Smooth muscle cell (in vitro differentiated cells): ENCODE measurements around the gene SEPTIN10. TPM values are rescaled to one million over a fixed set of nuclear protein-coding genes. Genes with fewer than 3 reads are reported as not detected.

Source experiments
- DNase-seq: peaks from one replicate; lab custom pipeline; 2025; ENCODE audit not compliant: unreplicated experiment; lab: John Stamatoyannopoulos, UW
- H2AFZ ChIP-seq: fragments of 200-600 bp; sonication (generic); 2 replicates; pipeline ENCODE4 v1.6.0; 2016; ENCODE audit warnings: antibody characterized with exemption, low read depth, mild to moderate bottlenecking
- H3F3A ChIP-seq: fragments of 200-600 bp; sonication (generic); 2 replicates; pipeline ENCODE4 v1.6.0; 2017; ENCODE audit warnings: antibody characterized with exemption, low read depth
- H3K27ac ChIP-seq: fragments of 200-600 bp; sonication (generic); 2 replicates; pipeline ENCODE4 v1.5.1; 2016; ENCODE audit warnings: low read depth, mild to moderate bottlenecking
- H3K27me3 ChIP-seq: fragments of 200-600 bp; sonication (generic); 2 replicates; pipeline ENCODE4 v1.6.1; 2016; ENCODE audit warnings: low read depth, mild to moderate bottlenecking
- H3K36me3 ChIP-seq: fragments of 200-600 bp; sonication (generic); 2 replicates; pipeline ENCODE4 v1.5.1; 2016; ENCODE audit warnings: low read depth
- H3K4me1 ChIP-seq: fragments of 200-600 bp; sonication (generic); 2 replicates; pipeline ENCODE4 v1.5.1; 2016; ENCODE audit warnings: low read depth
- H3K4me2 ChIP-seq: fragments of 200-600 bp; sonication (generic); 2 replicates; pipeline ENCODE4 v1.6.0; 2016; ENCODE audit warnings: mild to moderate bottlenecking
- H3K4me3 ChIP-seq: fragments of 200-600 bp; sonication (generic); 2 replicates; pipeline ENCODE4 v1.5.1; 2016; ENCODE audit warnings: mild to moderate bottlenecking
- H3K79me2 ChIP-seq: fragments of 200-600 bp; sonication (generic); 2 replicates; pipeline ENCODE4 v1.6.0; 2016; ENCODE audit warnings: low read depth, mild to moderate bottlenecking
- H3K9ac ChIP-seq: fragments of 200-600 bp; sonication (generic); 2 replicates; pipeline ENCODE4 v1.6.0; 2016; ENCODE audit warnings: low read depth
- H3K9me3 ChIP-seq: fragments of 200-600 bp; sonication (generic); replicated peaks from 2 replicates; pipeline ENCODE4 v1.5.1; 2016; ENCODE audit warnings: low read depth
- H4K20me1 ChIP-seq: fragments of 200-600 bp; sonication (generic); 2 replicates; pipeline ENCODE4 v1.6.0; 2016; ENCODE audit warnings: low read depth
- CTCF ChIP-seq: fragments of 200-600 bp; sonication (generic); IDR thresholded peaks from 2 replicates; pipeline ENCODE4 v1.5.1; 2017; ENCODE audit warnings: borderline replicate concordance, mild to moderate bottlenecking, antibody characterized with exemption; ENCODE audit not compliant: insufficient read depth, poor library complexity, severe bottlenecking
- WGBS: methylation state at CpG from one replicate; pipeline ENCODE4 v1.1.7; 2016; ENCODE audit warnings: low lambda C conversion rate; 5-methylcytosine and 5-hydroxymethylcytosine counted together
- polyA plus RNA-seq: library from polyadenylated mRNA; unstranded; fragments of >200 nt; fragmentation: Nextera tagmentation; extraction: Ambion mirVana; gene quantifications from 2 replicates; pipeline ENCODE4 v1.2.1, GENCODE V29; 2016
- total RNA-seq: library from RNA; depleted of rRNA; stranded (reverse); fragments of >200 nt; gene quantifications from 2 replicates; pipeline ENCODE4 v1.2.3, GENCODE V29; 2014

Gene SEPTIN10
- total and polyA plus RNA-seq, 2 experiments from 2014 or later, result 39.2 to 92.1 TPM

- no peaks in the 10 kb centered on the region for H3K9me3 ChIP-seq
- H3K27me3 ChIP-seq, result no peaks in the 10 kb centered on the region
- H2AFZ ChIP-seq, result no peak overlapping the region
- H3K4me1 ChIP-seq, result peaks cover 11% of the 10 kb centered on the region
- H3K9ac ChIP-seq, result no peak overlapping the region
- no peak for DNase-seq
- no peaks in the 10 kb centered on the region for H3F3A ChIP-seq
- H3K79me2 ChIP-seq, result no peaks in the 10 kb centered on the region
- no peak overlapping the region for H3K4me3 ChIP-seq
- H3K4me2 ChIP-seq, result no peak overlapping the region
- H3K27ac ChIP-seq, result no peak overlapping the region
- no peak for TF ChIP-seq CTCF
- 85% methylated on average over 14 of the region's 14 CpGs for WGBS
- H4K20me1 ChIP-seq, result no peaks in the 10 kb centered on the region
- H3K36me3 ChIP-seq, result no peaks in the 10 kb centered on the region
Observed at GRCh38 chr2:109649736-109650695, 36.2 kb upstream of the SEPTIN10 start.

- no peaks in the 10 kb centered on the region for H4K20me1 ChIP-seq
- no peaks in the 10 kb centered on the region for H3K79me2 ChIP-seq
- peak overlapping the region; percentile 66 for H3K27ac ChIP-seq
- peak overlapping the region; percentile 32 for H3K4me2 ChIP-seq
- peaks cover 21% of the 10 kb centered on the region for H3K4me1 ChIP-seq
- H3F3A ChIP-seq, result no peaks in the 10 kb centered on the region
- no peak for TF ChIP-seq CTCF
- no peak for DNase-seq
- H3K9me3 ChIP-seq, result no peaks in the 10 kb centered on the region
- no peak overlapping the region for H3K4me3 ChIP-seq
- WGBS, result 28% methylated on average over 8 of the region's 8 CpGs
- H3K27me3 ChIP-seq, result no peaks in the 10 kb centered on the region
- no peak overlapping the region for H3K9ac ChIP-seq
- no peaks in the 10 kb centered on the region for H3K36me3 ChIP-seq
- no peak overlapping the region for H2AFZ ChIP-seq
Observed at GRCh38 chr2:109648041-109648527, 34.3 kb upstream of the SEPTIN10 start.

- Histone ChIP-seq H3K9ac (no peak overlapping the region), H3K79me2 (no peaks in the 10 kb centered on the region), H3K9me3 (no peaks in the 10 kb centered on the region), H3K4me1 (peaks cover 21% of the 10 kb centered on the region), H3F3A (no peaks in the 10 kb centered on the region), H3K36me3 (no peaks in the 10 kb centered on the region), H2AFZ (no peak overlapping the region), H4K20me1 (no peaks in the 10 kb centered on the region), H3K27me3 (no peaks in the 10 kb centered on the region), H3K27ac (peak overlapping the region; percentile 66), H3K4me3 (no peak overlapping the region), H3K4me2 (peak overlapping the region; percentile 32)
- 47% methylated on average over 7 of the region's 7 CpGs for WGBS
- no peak for DNase-seq
- no peak for TF ChIP-seq CTCF
Observed at GRCh38 chr2:109647636-109648035, 33.9 kb upstream of the SEPTIN10 start.

- Histone ChIP-seq H3K27me3 (no peaks in the 10 kb centered on the region), H3K9me3 (no peaks in the 10 kb centered on the region), H3K4me3 (no peak overlapping the region), H3K36me3 (no peaks in the 10 kb centered on the region), H3K79me2 (no peaks in the 10 kb centered on the region), H4K20me1 (no peaks in the 10 kb centered on the region), H3K4me2 (no peak overlapping the region), H3K9ac (no peak overlapping the region), H2AFZ (no peak overlapping the region), H3K4me1 (peaks cover 21% of the 10 kb centered on the region), H3F3A (no peaks in the 10 kb centered on the region), H3K27ac (peak overlapping the region; percentile 66)
- 78% methylated on average over 8 of the region's 8 CpGs for WGBS
- DNase-seq, result no peak
- no peak for TF ChIP-seq CTCF
Observed at GRCh38 chr2:109646961-109647360, 33.2 kb upstream of the SEPTIN10 start.
